Measurements from ENCODE around the gene SLC25A34. TPM values are rescaled to one million over a fixed set of nuclear protein-coding genes. Genes with fewer than 3 reads are reported as not detected.
A peak's percentile ranks its signal among the peaks of the same experiment; 100 is the strongest.
"Not testable (repeated sequence)": the region's sequence is repeated elsewhere in the genome, so short reads cannot be mapped to it uniquely, and the experiment has no call there.

Gene SLC25A34
- total RNA-seq, 1 donor from 2014 or later, result 0.90 TPM

GRCh38 chr1:15693371-15693770 is 42.7 kb upstream of the SLC25A34 start:
- DNase-seq (ENCODE audit: low spot score), result no peak
- H3K4me3 Mint-ChIP-seq (ENCODE audit: unreplicated experiment), result no peak overlapping the region
- H3K36me3 Mint-ChIP-seq (ENCODE audit: low read depth), result peaks cover 4% of the 10 kb centered on the region
- peaks cover 27% of the 10 kb centered on the region for H3K4me1 Mint-ChIP-seq (ENCODE audit: low read depth)
- no peaks in the 10 kb centered on the region for H3K27me3 Mint-ChIP-seq (ENCODE audit: low read depth)
- no peaks in the 10 kb centered on the region for H3K9me3 Mint-ChIP-seq (ENCODE audit: low read depth)
- no peak for TF ChIP-seq CTCF (IDR thresholded peaks at IDR 0.05)
- no peak overlapping the region for H3K27ac Mint-ChIP-seq (ENCODE audit: unreplicated experiment)

DNA sequence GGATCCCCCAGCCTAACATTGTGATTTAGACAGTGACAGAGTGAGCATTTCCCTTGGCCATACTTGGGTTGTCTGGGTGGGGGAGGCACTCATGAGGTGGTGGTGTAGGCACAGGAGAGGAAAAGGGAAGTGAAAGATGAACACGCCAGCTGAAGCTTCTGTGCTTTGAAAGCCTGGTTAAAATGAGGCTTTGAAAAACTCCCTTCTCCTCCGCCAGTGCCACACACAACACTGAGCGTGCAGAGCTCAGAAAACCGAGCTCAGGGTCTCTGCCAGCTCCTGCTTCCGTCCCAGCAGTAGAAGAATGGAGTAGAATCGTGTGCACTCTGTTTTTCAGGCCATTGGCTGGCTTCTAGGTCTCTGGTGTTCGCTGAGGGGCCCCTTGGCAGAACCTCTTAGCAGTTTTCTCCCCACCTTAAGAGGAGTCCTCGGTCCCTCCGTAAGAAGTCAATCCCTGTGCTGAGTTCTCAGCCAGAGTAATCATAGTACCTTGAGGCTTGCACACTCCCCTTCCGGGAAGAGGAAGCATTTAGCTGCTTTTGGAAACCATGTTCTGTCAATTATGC is 39.0 kb upstream of the SLC25A34 start:
- peaks cover 4% of the 10 kb centered on the region for H3K36me3 Mint-ChIP-seq (ENCODE audit: low read depth)
- peak overlapping the region; percentile 76 for H3K27ac Mint-ChIP-seq (ENCODE audit: unreplicated experiment)
- no peak overlapping the region for H3K4me3 Mint-ChIP-seq (ENCODE audit: unreplicated experiment)
- no peaks in the 10 kb centered on the region for H3K27me3 Mint-ChIP-seq (ENCODE audit: low read depth)
- TF ChIP-seq CTCF (IDR thresholded peaks at IDR 0.05), result no peak
- H3K9me3 Mint-ChIP-seq (ENCODE audit: low read depth), result no peaks in the 10 kb centered on the region
- no peak for DNase-seq (ENCODE audit: low spot score)
- H3K4me1 Mint-ChIP-seq (ENCODE audit: low read depth), result peaks cover 22% of the 10 kb centered on the region

- TF ChIP-seq CTCF (IDR thresholded peaks at IDR 0.05), result no peak
- DNase-seq (ENCODE audit: low spot score), result no peak
- Mint-ChIP-seq H3K27me3 (ENCODE audit: low read depth) (no peaks in the 10 kb centered on the region), H3K27ac (ENCODE audit: unreplicated experiment) (no peak overlapping the region), H3K4me3 (ENCODE audit: unreplicated experiment) (no peak overlapping the region), H3K36me3 (ENCODE audit: low read depth) (peaks cover 4% of the 10 kb centered on the region), H3K4me1 (ENCODE audit: low read depth) (peaks cover 23% of the 10 kb centered on the region), H3K9me3 (ENCODE audit: low read depth) (no peaks in the 10 kb centered on the region)
Observed at GRCh38 chr1:15698201-15698600, 37.9 kb upstream of the SLC25A34 start.

DNA sequence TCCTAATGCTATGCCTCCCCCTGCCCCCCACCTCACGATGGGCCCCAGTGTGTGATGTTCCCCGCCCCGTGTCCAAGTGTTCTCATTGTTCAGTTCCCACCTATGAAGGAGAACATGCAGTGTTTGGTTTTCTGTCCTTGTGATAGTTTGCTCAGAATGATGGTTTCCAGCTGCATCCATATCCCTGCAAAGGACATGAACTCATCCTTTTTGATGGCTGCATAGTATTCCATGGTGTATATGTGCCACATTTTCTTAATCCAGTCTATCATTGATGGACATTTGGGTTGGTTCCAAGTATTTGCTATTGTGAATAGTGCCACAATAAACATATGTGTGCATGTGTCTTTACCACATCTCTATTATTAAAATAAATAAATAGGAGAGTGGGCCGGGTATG is 36.7 kb upstream of the SLC25A34 start:
- H3K4me1 Mint-ChIP-seq (ENCODE audit: low read depth), result peaks cover 34% of the 10 kb centered on the region
- not testable (repeated sequence) for H3K9me3 Mint-ChIP-seq (ENCODE audit: low read depth); DNase-seq (ENCODE audit: low spot score); H3K4me3 Mint-ChIP-seq (ENCODE audit: unreplicated experiment); H3K36me3 Mint-ChIP-seq (ENCODE audit: low read depth); H3K27ac Mint-ChIP-seq (ENCODE audit: unreplicated experiment); H3K27me3 Mint-ChIP-seq (ENCODE audit: low read depth)

- H3K4me3 Mint-ChIP-seq (ENCODE audit: unreplicated experiment), result no peak overlapping the region
- no peaks in the 10 kb centered on the region for H3K27me3 Mint-ChIP-seq (ENCODE audit: low read depth)
- H3K27ac Mint-ChIP-seq (ENCODE audit: unreplicated experiment), result peak overlapping the region; percentile 73
- peaks cover 5% of the 10 kb centered on the region for H3K36me3 Mint-ChIP-seq (ENCODE audit: low read depth)
- no peak for DNase-seq (ENCODE audit: low spot score)
- no peaks in the 10 kb centered on the region for H3K9me3 Mint-ChIP-seq (ENCODE audit: low read depth)
- TF ChIP-seq CTCF (IDR thresholded peaks at IDR 0.05), result no peak
- peaks cover 46% of the 10 kb centered on the region for H3K4me1 Mint-ChIP-seq (ENCODE audit: low read depth)
Observed at GRCh38 chr1:15700508-15700907, 35.5 kb upstream of the SLC25A34 start.

GRCh38 chr1:15701784-15702183 is 34.3 kb upstream of the SLC25A34 start:
- peak overlapping the region; percentile 68 for H3K27ac Mint-ChIP-seq (ENCODE audit: unreplicated experiment)
- TF ChIP-seq CTCF (IDR thresholded peaks at IDR 0.05), result no peak
- no peak overlapping the region for H3K4me3 Mint-ChIP-seq (ENCODE audit: unreplicated experiment)
- no peaks in the 10 kb centered on the region for H3K27me3 Mint-ChIP-seq (ENCODE audit: low read depth)
- peaks cover 6% of the 10 kb centered on the region for H3K36me3 Mint-ChIP-seq (ENCODE audit: low read depth)
- no peak for DNase-seq (ENCODE audit: low spot score)
- H3K4me1 Mint-ChIP-seq (ENCODE audit: low read depth), result peaks cover 45% of the 10 kb centered on the region
- H3K9me3 Mint-ChIP-seq (ENCODE audit: low read depth), result no peaks in the 10 kb centered on the region
